GM12892 (cell line): ENCODE results near the gene ANGPTL8.

ENCODE experiments used
- POLR2A ChIP-seq: IDR thresholded peaks from 2 replicates; pipeline ENCODE4 v1.6.1; 2011; ENCODE audit warnings: low read depth, low read length, control low read depth
- POLR2AphosphoS5 ChIP-seq: IDR thresholded peaks from 2 replicates; pipeline ENCODE4 v1.6.1; 2011; ENCODE audit warnings: low read depth, low read length, control low read depth
- TAF1 ChIP-seq: IDR thresholded peaks from 2 replicates; pipeline ENCODE4 v1.6.1; 2011; ENCODE audit warnings: low read depth, mild to moderate bottlenecking, control low read depth, low read length, borderline replicate concordance

DNA sequence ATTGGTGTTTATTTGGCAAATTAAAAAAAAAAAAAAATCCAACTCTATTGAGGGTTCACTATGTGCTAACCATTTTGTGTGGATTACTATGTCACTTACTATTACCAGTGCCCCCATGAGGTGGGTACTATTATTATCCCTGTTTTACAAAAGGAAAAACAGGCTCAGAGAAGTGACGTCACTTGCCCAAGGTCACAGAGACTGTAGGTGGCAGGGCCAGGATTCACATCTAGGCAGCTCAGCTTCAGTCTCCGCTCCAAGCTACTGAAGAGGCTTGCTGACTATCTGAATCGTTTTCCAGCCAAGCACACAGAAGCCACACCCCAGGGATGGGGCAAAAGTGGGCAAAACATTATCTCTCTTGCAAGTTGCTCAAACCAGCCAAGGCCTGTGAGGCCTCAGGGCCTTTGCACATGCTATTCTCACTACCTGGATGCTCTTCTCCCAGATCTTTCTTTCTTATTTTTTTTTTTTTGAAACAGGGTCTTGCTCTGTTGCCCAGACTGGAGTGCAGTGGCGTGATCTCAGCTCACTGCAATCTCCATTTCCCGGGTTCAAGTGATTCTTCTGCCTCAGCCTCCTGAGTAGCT lies 4.8 kb upstream of the ANGPTL8 start:
- TF ChIP-seq POLR2A (no peak), POLR2AphosphoS5 (no peak), TAF1 (no peak)
